HepG2 (cell line): ENCODE results near the gene AGBL1. TPM values are rescaled to one million over a fixed set of nuclear protein-coding genes. Genes with fewer than 3 reads are reported as not detected.
A peak's percentile ranks its signal among the peaks of the same experiment; 100 is the strongest.

ENCODE experiments used
- ATAC-seq: fragments of 200-7000 bp; cut with Tn5 transposase; 3 replicates; pipeline ENCODE4 v1.9.1; 2020; ENCODE audit warnings: mild to moderate bottlenecking, moderate library complexity
- BruUV-seq: library from RNA; stranded (reverse); fragments of 400-500 nt; replicated peaks from 2 replicates; lab custom pipeline; 2021; lab: Mats Ljungman, UMichigan
- CTCF ChIA-PET: fragments of 300-600 bp; formaldehyde crosslinking; extraction: SDS; loops from one replicate; lab custom pipeline; 2021; ENCODE audit warnings: low total read pairs, inconsistent platforms, low intra/inter-chr PET ratio; lab: Yijun Ruan, JAX
- POLR2A ChIA-PET: fragments of 350-600 bp; sonication (Branson Sonifier 250); formaldehyde crosslinking; loops from one replicate; lab custom pipeline; 2020; ENCODE audit warnings: antibody characterized with exemption, inconsistent platforms; lab: Yijun Ruan, JAX
- DNase-seq: peaks from one replicate; pipeline ENCODE4 v3.0.0-alpha.2; 2015; ENCODE audit warnings: low spot score
- FAIRE-seq: peaks from 3 replicates; lab custom pipeline; 2011; peaks lifted over from hg19 to GRCh38; lab: Jason Lieb, UNC
- H2AFZ ChIP-seq: one replicate; pipeline ENCODE4 v1.6.1; 2011; ENCODE audit warnings: low read length, inconsistent platforms
- H3K27ac ChIP-seq: fragments of 300-600 bp; 3 replicates; pipeline ENCODE4 v1.8.0; 2011; ENCODE audit warnings: mixed run types, mild to moderate bottlenecking, mixed read lengths, low read length, inconsistent platforms; ENCODE audit not compliant: insufficient read depth; ENCODE audit errors: extremely low read length
- H3K27me3 ChIP-seq, 2 experiments: fragments of 200-600 bp in 1 of 2; 2 replicates in 1 of 2; 3 replicates in 1 of 2; pipeline versions ENCODE4 v1.6.0 to v1.8.0; 2011; ENCODE audit warnings: low read length in 2 of 2, mild to moderate bottlenecking in 2 of 2, moderate library complexity in 2 of 2, inconsistent platforms in 1 of 2; ENCODE audit not compliant: insufficient read depth in 2 of 2, control insufficient read depth in 1 of 2
- H3K36me3 ChIP-seq, 2 experiments: fragments of 200-600 bp in 1 of 2; replicated peaks in 1 of 2; 2 replicates in 1 of 2; 3 replicates in 1 of 2; pipeline versions ENCODE4 v1.5.1 to v1.8.0; 2011; ENCODE audit warnings: low read length in 2 of 2, inconsistent platforms in 1 of 2; ENCODE audit not compliant: insufficient read depth in 2 of 2, control insufficient read depth in 1 of 2
- H3K4me1 ChIP-seq: 2 replicates; pipeline ENCODE4 v1.5.1; 2012; ENCODE audit warnings: low read length, inconsistent platforms; ENCODE audit not compliant: insufficient read depth
- H3K4me2 ChIP-seq: 2 replicates; pipeline ENCODE4 v1.6.0; 2011; ENCODE audit warnings: low read depth, low read length, inconsistent platforms
- H3K4me3 ChIP-seq, 3 experiments: fragments of 200-600 bp in 1 of 3; sonication (generic), shearing (Covaris generic) in 1 of 3; replicated peaks in 1 of 3; 2 replicates each; pipeline ENCODE4 v1.5.1; 2011 to 2016; ENCODE audit warnings: low read length in 3 of 3, inconsistent platforms in 2 of 3, low read depth in 2 of 3, mild to moderate bottlenecking in 2 of 3, control low read depth in 1 of 3, mixed read lengths in 1 of 3; ENCODE audit not compliant: insufficient read depth in 1 of 3
- H3K79me2 ChIP-seq: one replicate; pipeline ENCODE4 v1.6.1; 2011; ENCODE audit warnings: low read length, inconsistent platforms; ENCODE audit not compliant: insufficient read depth
- H3K9ac ChIP-seq: 2 replicates; pipeline ENCODE4 v1.6.0; 2011; ENCODE audit warnings: mild to moderate bottlenecking, low read depth, low read length, inconsistent platforms; ENCODE audit not compliant: insufficient read depth
- H3K9me3 ChIP-seq: 2 replicates; pipeline ENCODE4 v1.5.1; 2012; ENCODE audit warnings: mild to moderate bottlenecking, low read length
- H4K20me1 ChIP-seq: 2 replicates; pipeline ENCODE4 v1.6.0; 2011; ENCODE audit warnings: inconsistent platforms, mild to moderate bottlenecking, low read length, moderate library complexity; ENCODE audit not compliant: insufficient read depth
- ASH2L ChIP-seq: fragments of 300-600, 200-600 bp; sonication (generic); IDR thresholded peaks from 2 replicates; pipeline ENCODE4 v1.7.0; 2017; ENCODE audit warnings: low read depth, mild to moderate bottlenecking, moderate library complexity, mixed read lengths, low read length; ENCODE audit not compliant: insufficient read length
- NONO ChIP-seq, 2 experiments: fragments of 450-650 bp in 1 of 2; sonication (generic) in 1 of 2; formaldehyde crosslinking in 1 of 2; IDR thresholded peaks in 1 of 2; conservative IDR thresholded peaks in 1 of 2; 2 replicates each; pipeline versions ENCODE4 v1.6.1 to v1.8.0; 2017 to 2022; ENCODE audit warnings: mild to moderate bottlenecking in 1 of 2, missing genetic modification reagents in 1 of 2, moderate library complexity in 1 of 2
- PHB2 ChIP-seq: fragments of 450-650 bp; IDR thresholded peaks from 2 replicates; pipeline ENCODE4 v1.6.1; 2018; ENCODE audit not compliant: partially characterized antibody
- REST ChIP-seq, 2 experiments: IDR thresholded peaks; 2 replicates each; pipeline ENCODE4 v1.6.1; 2011 to 2012; ENCODE audit warnings: low read length in 2 of 2, borderline replicate concordance in 1 of 2, low read depth in 1 of 2, mild to moderate bottlenecking in 1 of 2, moderate library complexity in 1 of 2
- SMAD9 ChIP-seq: sonication (generic); formaldehyde crosslinking; IDR thresholded peaks from 2 replicates; pipeline ENCODE4 v1.5.1; 2020; ENCODE audit warnings: mild to moderate bottlenecking, missing genetic modification reagents
- SOX6 ChIP-seq, 2 experiments: fragments of 450-650 bp in 1 of 2; sonication (generic) in 1 of 2; formaldehyde crosslinking in 1 of 2; IDR thresholded peaks; 2 replicates each; pipeline versions ENCODE4 v1.4.0 to v1.6.1; 2017 to 2020; ENCODE audit warnings: antibody characterized with exemption in 1 of 2, mild to moderate bottlenecking in 1 of 2, missing genetic modification reagents in 1 of 2
- THAP11 ChIP-seq: IDR thresholded peaks from 2 replicates; pipeline ENCODE4 v1.6.1; 2016; ENCODE audit warnings: missing biosample characterization, missing genetic modification reagents
- ZBTB46 ChIP-seq: sonication (generic); formaldehyde crosslinking; IDR thresholded peaks from 2 replicates; pipeline ENCODE4 v1.4.0; 2020; ENCODE audit warnings: mild to moderate bottlenecking, missing genetic modification reagents, borderline replicate concordance
- ZNF30 ChIP-seq: sonication (generic); formaldehyde crosslinking; IDR thresholded peaks from 2 replicates; pipeline ENCODE4 v1.5.0; 2020; ENCODE audit warnings: mild to moderate bottlenecking, missing genetic modification reagents
- ZNF569 ChIP-seq: sonication (generic); formaldehyde crosslinking; IDR thresholded peaks from 2 replicates; pipeline ENCODE4 v1.5.0; 2020; ENCODE audit warnings: mild to moderate bottlenecking, missing genetic modification reagents, moderate library complexity, borderline replicate concordance
- ZSCAN30 ChIP-seq: sonication (generic); formaldehyde crosslinking; IDR thresholded peaks from 2 replicates; pipeline ENCODE4 v1.5.0; 2020; ENCODE audit warnings: mild to moderate bottlenecking, missing genetic modification reagents
- WGBS: methylation state at CpG from one replicate; pipeline ENCODE4 v1.1.6; 2017; ENCODE audit warnings: low lambda C conversion rate; 5-methylcytosine and 5-hydroxymethylcytosine counted together
- in situ Hi-C: cut with HindIII; loops from 2 replicates; pipeline ENCODE4 v1.10.0; 2017; ENCODE audit warnings: low pct_unique_long_range_greater_than_20kb; ENCODE audit not compliant: extremely low pct_ligation_motif_present
- intact Hi-C: fragments of 100-400 bp; cut with micrococcal nuclease; formaldehyde crosslinking; loops from one replicate; pipeline ENCODE4 v1.10.0; 2022; ENCODE audit not compliant: unreplicated experiment
- polyA plus RNA-seq, 8 experiments: library from polyadenylated mRNA; depleted of rRNA in 3 of 8; stranded (reverse) in 7 of 8; unstranded in 1 of 8; fragments of >200 nt; fragmentation: Illumina TruSeq in 4 of 8; extraction: Trizol in 4 of 8; gene quantifications; 2 replicates each; pipeline versions ENCODE4 v1.2.1 to v1.2.3, GENCODE V29; 2011 to 2016; ENCODE audit warnings: low read depth in 4 of 8, missing spikeins in 1 of 8, mixed read lengths in 1 of 8; ENCODE audit not compliant: insufficient read depth in 1 of 8
- total RNA-seq, 5 experiments: library from RNA; depleted of rRNA; stranded (reverse); fragments of >200 nt; fragmentation: Illumina TruSeq; extraction: Trizol; gene quantifications; 2 replicates each; pipeline ENCODE4 v1.2.3, GENCODE V29; 2016; ENCODE audit warnings: low read depth in 1 of 5

The AGBL1 gene
- total and polyA plus RNA-seq, 2 of the 13 experiments (the other 11 are each of a cell fraction or from before 2014, with no cell fraction given) = 0.01 TPM; not detected in 1

- Histone ChIP-seq H3K79me2 (no peaks in the 10 kb centered on the region), H3K4me2 (no peak overlapping the region), H3K4me1 (no peaks in the 10 kb centered on the region), H3K4me3 (no peak overlapping the region), H4K20me1 (no peaks in the 10 kb centered on the region), H3K9ac (no peak overlapping the region), H3K27me3 (no peaks in the 10 kb centered on the region; a peak in 1 of 5 replicates), H3K27ac (no peak overlapping the region), H3K36me3 (no peaks in the 10 kb centered on the region), H2AFZ (no peak overlapping the region), H3K9me3 (no peaks in the 10 kb centered on the region)
- DNase-seq (no peak), ATAC-seq (no peak), FAIRE-seq (no peak)
- intact Hi-C loops (no loop called here), in situ Hi-C loops (no loop called here)
- WGBS = 28% methylated on average over 2 of the region's 2 CpGs
- TF ChIP-seq PHB2 (no peak), ZSCAN30 (CRISPR knock-in tag) (no peak), ZNF30 (no peak), SOX6 (IDR thresholded peaks at IDR 0.05) (no peak), SOX6 (CRISPR knock-in tag; IDR thresholded peaks at IDR 0.05) (no peak), THAP11 (CRISPR knock-in tag) (no peak), ZBTB46 (CRISPR knock-in tag) (no peak), ASH2L (no peak)
- ChIA-PET CTCF (no interaction called here), POLR2A (no interaction called here)
- BruUV-seq = no TSS peak
Observed at GRCh38 chr15:86136861-86137260, 57.2 kb downstream of the AGBL1 start.

GRCh38 chr15:86138798-86139197, 59.1 kb downstream of the AGBL1 start:
- H3K9ac ChIP-seq = no peak overlapping the region
- H3K4me1 ChIP-seq = no peaks in the 10 kb centered on the region
- no peak overlapping the region for H3K27ac ChIP-seq
- no peaks in the 10 kb centered on the region for H3K27me3 ChIP-seq
- H3K4me3 ChIP-seq = no peak overlapping the region
- H3K79me2 ChIP-seq = no peaks in the 10 kb centered on the region
- DNase-seq = no peak
- 0% methylated on average over 3 of the region's 3 CpGs for WGBS
- H3K9me3 ChIP-seq = no peaks in the 10 kb centered on the region
- CTCF ChIA-PET = no interaction called here
- no peak for FAIRE-seq
- POLR2A ChIA-PET = no interaction called here
- H2AFZ ChIP-seq = no peak overlapping the region
- H3K4me2 ChIP-seq = no peak overlapping the region
- no peak for ATAC-seq
- no peaks in the 10 kb centered on the region for H3K36me3 ChIP-seq
- BruUV-seq = no TSS peak
- intact Hi-C loops (no loop called here), in situ Hi-C loops (no loop called here)
- H4K20me1 ChIP-seq = no peaks in the 10 kb centered on the region
- TF ChIP-seq REST (IDR thresholded peaks at IDR 0.05; ENCODE audit: borderline replicate concordance in 1 of 2, low read depth in 1 of 2, low read length in 2 of 2) (peak in 1 of 2 experiments; percentile 75; a peak in 1 of 4 replicates), SMAD9 (CRISPR knock-in tag) (no peak), NONO (IDR thresholded peaks at IDR 0.05) (no peak), NONO (CRISPR knock-in tag; conservative IDR thresholded peaks at IDR 0.05) (no peak), ZNF569 (CRISPR knock-in tag) (no peak)
